HepG2 (cell line): ENCODE results near the gene COL5A2. TPM values are rescaled to one million over a fixed set of nuclear protein-coding genes. Genes with fewer than 3 reads are reported as not detected.

Experiments
- ATAC-seq: fragments of 200-7000 bp; cut with Tn5 transposase; 3 replicates; pipeline ENCODE4 v1.9.1; 2020; ENCODE audit warnings: mild to moderate bottlenecking, moderate library complexity
- BruUV-seq: library from RNA; stranded (reverse); fragments of 400-500 nt; replicated peaks from 2 replicates; lab custom pipeline; 2021; lab: Mats Ljungman, UMichigan
- CTCF ChIA-PET: fragments of 300-600 bp; formaldehyde crosslinking; extraction: SDS; loops from one replicate; lab custom pipeline; 2021; ENCODE audit warnings: low total read pairs, inconsistent platforms, low intra/inter-chr PET ratio; lab: Yijun Ruan, JAX
- POLR2A ChIA-PET: fragments of 350-600 bp; sonication (Branson Sonifier 250); formaldehyde crosslinking; loops from one replicate; lab custom pipeline; 2020; ENCODE audit warnings: antibody characterized with exemption, inconsistent platforms; lab: Yijun Ruan, JAX
- DNase-seq: peaks from one replicate; pipeline ENCODE4 v3.0.0-alpha.2; 2015; ENCODE audit warnings: low spot score
- FAIRE-seq: peaks from 3 replicates; lab custom pipeline; 2011; peaks lifted over from hg19 to GRCh38; lab: Jason Lieb, UNC
- H2AFZ ChIP-seq: one replicate; pipeline ENCODE4 v1.6.1; 2011; ENCODE audit warnings: low read length, inconsistent platforms
- H3K27ac ChIP-seq: fragments of 300-600 bp; 3 replicates; pipeline ENCODE4 v1.8.0; 2011; ENCODE audit warnings: mixed run types, mild to moderate bottlenecking, mixed read lengths, low read length, inconsistent platforms; ENCODE audit not compliant: insufficient read depth; ENCODE audit errors: extremely low read length
- H3K27me3 ChIP-seq, 2 experiments: fragments of 200-600 bp in 1 of 2; 2 replicates in 1 of 2; 3 replicates in 1 of 2; pipeline versions ENCODE4 v1.6.0 to v1.8.0; 2011; ENCODE audit warnings: low read length in 2 of 2, mild to moderate bottlenecking in 2 of 2, moderate library complexity in 2 of 2, inconsistent platforms in 1 of 2; ENCODE audit not compliant: insufficient read depth in 2 of 2, control insufficient read depth in 1 of 2
- H3K36me3 ChIP-seq, 2 experiments: fragments of 200-600 bp in 1 of 2; replicated peaks in 1 of 2; 2 replicates in 1 of 2; 3 replicates in 1 of 2; pipeline versions ENCODE4 v1.5.1 to v1.8.0; 2011; ENCODE audit warnings: low read length in 2 of 2, inconsistent platforms in 1 of 2; ENCODE audit not compliant: insufficient read depth in 2 of 2, control insufficient read depth in 1 of 2
- H3K4me1 ChIP-seq: 2 replicates; pipeline ENCODE4 v1.5.1; 2012; ENCODE audit warnings: low read length, inconsistent platforms; ENCODE audit not compliant: insufficient read depth
- H3K4me2 ChIP-seq: 2 replicates; pipeline ENCODE4 v1.6.0; 2011; ENCODE audit warnings: low read depth, low read length, inconsistent platforms
- H3K4me3 ChIP-seq, 3 experiments: fragments of 200-600 bp in 1 of 3; sonication (generic), shearing (Covaris generic) in 1 of 3; replicated peaks in 1 of 3; 2 replicates each; pipeline ENCODE4 v1.5.1; 2011 to 2016; ENCODE audit warnings: low read length in 3 of 3, inconsistent platforms in 2 of 3, low read depth in 2 of 3, mild to moderate bottlenecking in 2 of 3, control low read depth in 1 of 3, mixed read lengths in 1 of 3; ENCODE audit not compliant: insufficient read depth in 1 of 3
- H3K79me2 ChIP-seq: one replicate; pipeline ENCODE4 v1.6.1; 2011; ENCODE audit warnings: low read length, inconsistent platforms; ENCODE audit not compliant: insufficient read depth
- H3K9ac ChIP-seq: 2 replicates; pipeline ENCODE4 v1.6.0; 2011; ENCODE audit warnings: mild to moderate bottlenecking, low read depth, low read length, inconsistent platforms; ENCODE audit not compliant: insufficient read depth
- H3K9me3 ChIP-seq: 2 replicates; pipeline ENCODE4 v1.5.1; 2012; ENCODE audit warnings: mild to moderate bottlenecking, low read length
- H4K20me1 ChIP-seq: 2 replicates; pipeline ENCODE4 v1.6.0; 2011; ENCODE audit warnings: inconsistent platforms, mild to moderate bottlenecking, low read length, moderate library complexity; ENCODE audit not compliant: insufficient read depth
- ATRX ChIP-seq: sonication (generic); formaldehyde crosslinking; IDR thresholded peaks from 2 replicates; pipeline ENCODE4 v1.4.0; 2020; ENCODE audit warnings: missing genetic modification reagents, borderline replicate concordance
- E2F5 ChIP-seq: sonication (generic); formaldehyde crosslinking; conservative IDR thresholded peaks from 2 replicates; pipeline ENCODE4 v1.4.0; 2020; ENCODE audit warnings: missing genetic modification reagents
- FOXJ3 ChIP-seq: sonication (generic); formaldehyde crosslinking; IDR thresholded peaks from 2 replicates; pipeline ENCODE4 v1.4.0; 2020; ENCODE audit warnings: missing genetic modification reagents, mild to moderate bottlenecking, borderline replicate concordance
- HHEX ChIP-seq: IDR thresholded peaks from 2 replicates; pipeline ENCODE4 v1.6.1; 2016; ENCODE audit warnings: control low read depth
- HMGXB4 ChIP-seq, 2 experiments: sonication (generic) in 1 of 2; formaldehyde crosslinking in 1 of 2; IDR thresholded peaks; 2 replicates each; pipeline versions ENCODE4 v1.4.0 to v1.6.1; 2018 to 2020; ENCODE audit warnings: missing genetic modification reagents in 2 of 2, borderline replicate concordance in 1 of 2, low read depth in 1 of 2, mild to moderate bottlenecking in 1 of 2, missing biosample characterization in 1 of 2
- HNF4A ChIP-seq: sonication (generic); formaldehyde crosslinking; IDR thresholded peaks from 2 replicates; pipeline ENCODE4 v1.4.0; 2020; ENCODE audit warnings: missing genetic modification reagents
- ISL2 ChIP-seq: sonication (generic); formaldehyde crosslinking; IDR thresholded peaks from 2 replicates; pipeline ENCODE4 v1.5.0; 2020; ENCODE audit warnings: missing genetic modification reagents
- MED1 ChIP-seq: sonication (generic); formaldehyde crosslinking; IDR thresholded peaks from 2 replicates; pipeline ENCODE4 v1.4.0; 2020; ENCODE audit warnings: missing genetic modification reagents
- RORA ChIP-seq: sonication (generic); formaldehyde crosslinking; IDR thresholded peaks from 2 replicates; pipeline ENCODE4 v1.5.0; 2020; ENCODE audit warnings: mild to moderate bottlenecking, missing genetic modification reagents, moderate library complexity
- TCF7L2 ChIP-seq: IDR thresholded peaks from 2 replicates; pipeline ENCODE4 v1.6.1; 2011; ENCODE audit warnings: mild to moderate bottlenecking, low read depth, low read length, moderate library complexity
- THRA ChIP-seq: sonication (generic); formaldehyde crosslinking; IDR thresholded peaks from 2 replicates; pipeline ENCODE4 v1.4.0; 2020; ENCODE audit warnings: missing genetic modification reagents, borderline replicate concordance
- ZBTB43 ChIP-seq: sonication (generic); formaldehyde crosslinking; conservative IDR thresholded peaks from 2 replicates; pipeline ENCODE4 v1.4.0; 2020; ENCODE audit warnings: missing genetic modification reagents
- ZBTB7B ChIP-seq: sonication (generic); formaldehyde crosslinking; IDR thresholded peaks from 2 replicates; pipeline ENCODE4 v1.4.0; 2020; ENCODE audit warnings: missing genetic modification reagents
- ZNF329 ChIP-seq: sonication (generic); formaldehyde crosslinking; IDR thresholded peaks from 2 replicates; pipeline ENCODE4 v1.9.0; 2021; ENCODE audit warnings: low read depth, mild to moderate bottlenecking, missing genetic modification reagents
- ZNF563 ChIP-seq: sonication (generic); formaldehyde crosslinking; IDR thresholded peaks from 2 replicates; pipeline ENCODE4 v1.8.0; 2022; ENCODE audit warnings: mild to moderate bottlenecking, moderate library complexity, missing genetic modification reagents
- ZNF574 ChIP-seq: sonication (generic); formaldehyde crosslinking; IDR thresholded peaks from 2 replicates; pipeline ENCODE4 v1.4.0; 2020; ENCODE audit warnings: missing genetic modification reagents
- WGBS: methylation state at CpG from one replicate; pipeline ENCODE4 v1.1.6; 2017; ENCODE audit warnings: low lambda C conversion rate; 5-methylcytosine and 5-hydroxymethylcytosine counted together
- in situ Hi-C: cut with HindIII; loops from 2 replicates; pipeline ENCODE4 v1.10.0; 2017; ENCODE audit warnings: low pct_unique_long_range_greater_than_20kb; ENCODE audit not compliant: extremely low pct_ligation_motif_present
- intact Hi-C: fragments of 100-400 bp; cut with micrococcal nuclease; formaldehyde crosslinking; loops from one replicate; pipeline ENCODE4 v1.10.0; 2022; ENCODE audit not compliant: unreplicated experiment
- polyA plus RNA-seq, 8 experiments: library from polyadenylated mRNA; depleted of rRNA in 3 of 8; stranded (reverse) in 7 of 8; unstranded in 1 of 8; fragments of >200 nt; fragmentation: Illumina TruSeq in 4 of 8; extraction: Trizol in 4 of 8; gene quantifications; 2 replicates each; pipeline versions ENCODE4 v1.2.1 to v1.2.3, GENCODE V29; 2011 to 2016; ENCODE audit warnings: low read depth in 4 of 8, missing spikeins in 1 of 8, mixed read lengths in 1 of 8; ENCODE audit not compliant: insufficient read depth in 1 of 8
- total RNA-seq, 5 experiments: library from RNA; depleted of rRNA; stranded (reverse); fragments of >200 nt; fragmentation: Illumina TruSeq; extraction: Trizol; gene quantifications; 2 replicates each; pipeline ENCODE4 v1.2.3, GENCODE V29; 2016; ENCODE audit warnings: low read depth in 1 of 5

Gene COL5A2
- total and polyA plus RNA-seq, 2 of the 13 experiments (the other 11 are each of a cell fraction or from before 2014, with no cell fraction given), result 0.83 to 1.5 TPM

- CTCF ChIA-PET, result no interaction called here
- TF ChIP-seq E2F5 (CRISPR knock-in tag), result no peak
- TF ChIP-seq MED1 (CRISPR knock-in tag), result peak; percentile 58; the same call in 1 of the 2 replicates
- TF ChIP-seq ZNF329, result no peak
- no peak for TF ChIP-seq ATRX (CRISPR knock-in tag)
- TF ChIP-seq ZNF574 (CRISPR knock-in tag), result peak; percentile 38; the same call in 1 of the 2 replicates
- peak; percentile 100 for TF ChIP-seq ISL2 (CRISPR knock-in tag)
- TF ChIP-seq THRA (CRISPR knock-in tag), result peak; percentile 90; the same call in 1 of the 2 replicates
- peak; percentile 97 for TF ChIP-seq FOXJ3 (CRISPR knock-in tag)
- no peak for TF ChIP-seq ZNF563 (CRISPR knock-in tag)
- TF ChIP-seq HMGXB4 (CRISPR knock-in tag; IDR thresholded peaks at IDR 0.05; ENCODE audit: borderline replicate concordance in 1 of 2, low read depth in 1 of 2), result 0 out of 4 replicates have a peak, but pooled peaks of 1 of the 2 experiments have one; percentile 21
- peak; percentile 98 for TF ChIP-seq ZBTB7B (CRISPR knock-in tag)
- peak; percentile 96 for TF ChIP-seq TCF7L2
- peak; percentile 54; the same call in 1 of the 2 replicates for TF ChIP-seq RORA (CRISPR knock-in tag)
- 0 out of 2 replicates have a peak, but pooled peaks have one; percentile 43 for TF ChIP-seq ZBTB43
- TF ChIP-seq HHEX (CRISPR knock-in tag), result peak; percentile 97
- TF ChIP-seq HNF4A (CRISPR knock-in tag), result peak; percentile 69
These were observed 129.3 kb downstream of the COL5A2 start for GRCh38 chr2:189050165-189050712.

More at GRCh38 chr2:189050165-189050712, 129.3 kb downstream of the COL5A2 start:
- Histone ChIP-seq H3K4me2 (peak overlapping the region; percentile 60), H3K9ac (no peak overlapping the region; the same call in 1 of the 2 replicates), H4K20me1 (no peaks in the 10 kb centered on the region), H3K4me3 (peak overlapping the region in 1 of 3 experiments; percentile 37; a peak in 2 of 6 replicates), H2AFZ (no peak overlapping the region), H3K9me3 (no peaks in the 10 kb centered on the region), H3K27ac (peak overlapping the region; percentile 67), H3K36me3 (no peaks in the 10 kb centered on the region), H3K27me3 (no peaks in the 10 kb centered on the region), H3K4me1 (peaks cover 42% of the 10 kb centered on the region), H3K79me2 (no peaks in the 10 kb centered on the region)
- in situ Hi-C loops (no loop called here), intact Hi-C loops (no loop called here)
- no TSS peak for BruUV-seq
- DNase-seq (peak; percentile 95), ATAC-seq (peak; percentile 97), FAIRE-seq (no peak)
- POLR2A ChIA-PET, result interaction anchor here (1.2 to 1.4 kb wide), 2 partner anchors 10 to 712 kb away, joined by 3 to 4 read pairs; partner anchors contain the start of gene OSGEPL1
- 0% methylated on average over 6 of the region's 7 CpGs for WGBS
